OCI-LY7 (cell line): ENCODE data around the gene ARFGEF3.

Source experiments
- CTCF ChIP-seq: fragments of 200-600 bp; sonication (generic); conservative IDR thresholded peaks from 2 replicates; pipeline ENCODE4 v1.5.1; 2014; ENCODE audit warnings: mild to moderate bottlenecking, antibody characterized with exemption, low read length, moderate library complexity, mixed read lengths
- EZH2phosphoT487 ChIP-seq: fragments of 200-600 bp; sonication (generic); IDR thresholded peaks from 2 replicates; pipeline ENCODE4 v1.6.1; 2018; ENCODE audit warnings: low read depth, borderline replicate concordance, mild to moderate bottlenecking, mixed run types, antibody characterized with exemption, low read length, moderate library complexity, mixed read lengths

DNA sequence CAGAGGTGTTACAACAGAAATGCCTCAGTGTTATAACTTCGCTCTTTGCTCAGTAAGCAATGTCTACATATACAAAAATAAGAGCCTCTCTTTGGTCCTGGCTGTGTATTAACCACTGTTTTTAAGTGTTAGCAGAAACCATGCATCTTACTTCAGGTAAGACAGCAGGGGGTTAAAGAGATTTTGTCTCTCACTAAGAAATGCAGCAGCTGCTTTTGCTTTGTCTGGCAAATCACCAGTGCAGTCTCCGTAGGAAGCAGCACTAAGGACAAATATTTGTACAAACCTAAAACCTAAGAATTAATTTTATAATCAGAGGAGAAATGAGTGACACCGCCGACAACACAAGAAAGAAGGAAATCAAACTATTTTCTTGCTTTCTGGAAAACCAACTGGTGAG is 216.7 kb downstream of the ARFGEF3 start:
- TF ChIP-seq CTCF (no peak), EZH2phosphoT487 (no peak)
